ENCODE results near the gene GABARAPL2.
"Not testable (repeated sequence)": the region's sequence is repeated elsewhere in the genome, so short reads cannot be mapped to it uniquely, and the experiment has no call there.

The GABARAPL2 gene

GRCh38 chr16:75541236-75541635, 24.9 kb upstream of the GABARAPL2 start:
- no peak for DNase-seq (ENCODE audit: low read depth)
- no peak for TF ChIP-seq CTCF (IDR thresholded peaks at IDR 0.05; ENCODE audit: insufficient read depth, low read depth, low read length, missing control alignments)
- H3K4me3 ChIP-seq (ENCODE audit: low read length), result no peak overlapping the region

- DNase-seq (ENCODE audit: low read depth); H3K4me3 ChIP-seq (ENCODE audit: low read length): not testable (repeated sequence)
Observed at GRCh38 chr16:75542462-75542861, 23.7 kb upstream of the GABARAPL2 start.

- DNase-seq (ENCODE audit: low read depth); H3K4me3 ChIP-seq (ENCODE audit: low read length): not testable (repeated sequence)
Observed at GRCh38 chr16:75545879-75546278, 20.3 kb upstream of the GABARAPL2 start.

- H3K4me3 ChIP-seq (ENCODE audit: low read length), result no peak overlapping the region
- no peak for TF ChIP-seq CTCF (IDR thresholded peaks at IDR 0.05; ENCODE audit: insufficient read depth, low read depth, low read length, missing control alignments)
- no peak for DNase-seq (ENCODE audit: low read depth)
Observed at GRCh38 chr16:75546293-75546692, 19.9 kb upstream of the GABARAPL2 start.

DNA sequence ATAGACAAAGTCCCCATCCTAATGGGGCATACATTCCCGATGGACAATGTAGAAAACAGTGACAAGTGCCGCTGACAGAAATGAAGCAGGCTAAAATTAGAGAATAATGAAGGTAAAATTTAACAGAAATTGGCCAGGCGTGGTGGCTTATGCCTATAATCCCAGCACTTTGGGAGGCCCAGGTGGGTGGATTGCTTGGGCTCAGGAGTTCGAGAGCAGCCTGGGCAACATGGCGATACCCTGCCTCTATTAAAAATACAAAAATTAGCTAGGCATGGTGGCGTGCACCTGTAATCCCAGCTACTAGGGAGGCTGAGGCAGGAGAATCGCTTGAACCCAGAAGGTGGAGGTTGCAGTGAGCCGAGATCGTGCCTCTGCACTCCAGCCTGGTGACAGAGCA, 17.7 kb upstream of the GABARAPL2 start:
- H3K4me3 ChIP-seq (ENCODE audit: low read length); DNase-seq (ENCODE audit: low read depth): not testable (repeated sequence)

GRCh38 chr16:75550211-75550662, 15.9 kb upstream of the GABARAPL2 start:
- H3K4me3 ChIP-seq (ENCODE audit: low read length), result peak overlapping the region; percentile 13
- peak; percentile 80 for TF ChIP-seq CTCF (IDR thresholded peaks at IDR 0.05; ENCODE audit: insufficient read depth, low read depth, low read length, missing control alignments)
- DNase-seq (ENCODE audit: low read depth), result peak; percentile 86

- TF ChIP-seq CTCF (IDR thresholded peaks at IDR 0.05; ENCODE audit: insufficient read depth, low read depth, low read length, missing control alignments), result no peak
- no peak overlapping the region for H3K4me3 ChIP-seq (ENCODE audit: low read length)
- no peak for DNase-seq (ENCODE audit: low read depth)
Observed at GRCh38 chr16:75552951-75553350, 13.2 kb upstream of the GABARAPL2 start.

GRCh38 chr16:75555213-75555706, 10.9 kb upstream of the GABARAPL2 start:
- TF ChIP-seq CTCF (IDR thresholded peaks at IDR 0.05; ENCODE audit: insufficient read depth, low read depth, low read length, missing control alignments), result no peak
- DNase-seq (ENCODE audit: low read depth), result peak; percentile 93

More at GRCh38 chr16:75555213-75555706, 10.9 kb upstream of the GABARAPL2 start:
- peak overlapping the region; percentile 74 for H3K4me3 ChIP-seq (ENCODE audit: low read length)

Data from epithelial cell of esophagus (primary cell).